Left cardiac atrium (tissue), 4 donors: ENCODE measurements around the gene CAMK2A. TPM values are rescaled to one million over a fixed set of nuclear protein-coding genes. Genes with fewer than 3 reads are reported as not detected.

Source experiments
- ATAC-seq, 2 donors: fragments of 200-7000 bp; cut with Tn5 transposase; one replicate each; pipeline ENCODE4 v1.9.1; 2020; ENCODE audit warnings: mild to moderate bottlenecking in 2 of 2, moderate library complexity in 2 of 2
- DNase-seq: peaks from one replicate; pipeline ENCODE4 v3.0.0-alpha.2; 2020
- intact Hi-C, 2 donors: fragments of 100-400 bp; cut with DNase I; formaldehyde crosslinking; loops; one replicate each; pipeline versions ENCODE4 v1.14.1 to v1.15.1; 2022 to 2023
- total RNA-seq, 2 donors: library from RNA; stranded (reverse); fragmentation: NEBNext Ultra II Directional; extraction: Animal tissue kit (Norgen Biotek cat#: 25700); gene quantifications; one replicate each; pipeline ENCODE4 v1.2.1, GENCODE V29; 2021
- donor health status: DM: no; HTN: yes; CAD: no.
- donor health status: DM: no; HTN: yes; CAD: no; lungs with severe emphysema.
- donor health status: DM: yes; HTN: yes; CAD: no.
- donor health status: Dilated cardiomyopathy.

CAMK2A gene
- total RNA-seq, 2 donors from 2014 or later = 10.8 to 16.3 TPM

GRCh38 chr5:150184006-150184405, 105.6 kb downstream of the CAMK2A start:
- intact Hi-C loops = no loop called here
- ATAC-seq (no peak), DNase-seq (no peak)

GRCh38 chr5:150183436-150183835, 106.1 kb downstream of the CAMK2A start:
- intact Hi-C loops = no loop called here
- DNase-seq (no peak), ATAC-seq (no peak)

- intact Hi-C loops = no loop called here
- DNase-seq (no peak), ATAC-seq (no peak)
These were observed 106.8 kb downstream of the CAMK2A start for GRCh38 chr5:150182774-150183173.

DNA sequence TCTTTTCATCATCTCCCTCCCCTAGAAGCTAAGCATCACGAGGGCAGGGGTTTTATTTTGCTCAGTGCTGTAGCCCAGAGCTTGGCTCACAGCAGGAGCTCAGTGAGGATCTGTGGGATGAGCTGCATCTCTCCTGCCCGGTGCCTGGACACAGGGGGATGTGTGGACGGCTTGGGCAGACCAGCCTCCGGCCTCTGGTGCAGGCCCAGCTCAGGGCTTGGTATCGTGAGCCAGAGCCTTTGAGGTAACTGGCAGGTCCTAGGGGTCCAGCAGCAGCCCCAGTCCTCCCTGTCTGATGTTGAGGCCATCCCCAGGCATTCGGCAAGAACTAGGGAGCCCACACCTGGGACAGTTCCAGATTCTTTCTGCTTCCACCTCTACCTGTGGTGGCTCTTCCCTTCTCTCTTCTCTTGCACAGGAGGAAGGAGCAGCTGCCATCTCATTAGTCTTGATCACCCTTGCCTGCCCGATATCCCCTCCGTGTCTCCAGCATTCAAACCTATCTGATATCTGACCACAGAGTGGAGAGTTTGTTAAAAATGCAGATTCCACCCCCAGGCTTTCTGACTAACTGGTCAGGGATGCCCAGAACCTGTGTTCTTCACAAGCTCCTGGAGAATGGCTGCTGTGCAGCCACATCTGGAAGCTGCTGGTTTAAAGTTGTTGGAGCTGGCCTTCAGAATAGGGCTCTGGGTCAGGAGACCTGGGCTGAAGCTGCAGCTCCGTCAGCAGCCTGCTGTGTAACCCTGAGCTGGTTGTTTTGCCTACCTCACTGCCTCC, 107.6 kb downstream of the CAMK2A start:
- no peak for ATAC-seq
- intact Hi-C loops = no loop called here
- DNase-seq = no peak

- ATAC-seq = peak in 1 of 2 donors; percentile 50
- no peak for DNase-seq
- intact Hi-C loops = no loop called here
These were observed 108.5 kb downstream of the CAMK2A start for GRCh38 chr5:150181027-150181426.

GRCh38 chr5:150180241-150181026, 109.1 kb downstream of the CAMK2A start:
- ATAC-seq (peak; percentile 81 to 84), DNase-seq (peak; percentile 82)
- intact Hi-C loops = no loop called here

GRCh38 chr5:150179019-150179620, 110.5 kb downstream of the CAMK2A start:
- DNase-seq = no peak
- intact Hi-C loops = no loop called here
- ATAC-seq = no peak

DNA sequence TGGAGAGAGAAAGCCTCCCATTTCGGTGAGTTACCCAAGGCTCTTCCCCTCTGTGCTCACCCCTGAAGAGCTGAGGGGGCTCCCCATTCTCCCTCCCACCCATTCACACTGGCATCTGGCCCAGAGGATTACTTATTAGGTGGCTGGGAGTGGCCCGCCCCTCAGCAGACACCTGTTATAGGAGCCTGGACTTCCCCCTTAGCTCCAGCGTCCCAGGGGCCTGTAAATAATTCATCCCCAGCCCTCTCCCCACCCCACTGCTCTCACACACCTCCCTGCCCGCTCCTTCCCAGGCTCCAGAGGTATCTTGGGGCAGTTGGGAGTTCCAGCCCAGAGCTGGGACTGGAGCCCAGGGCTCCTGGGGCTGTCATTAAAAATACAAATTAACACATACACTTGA, 111.3 kb downstream of the CAMK2A start:
- no peak for ATAC-seq
- intact Hi-C loops = no loop called here

DNA sequence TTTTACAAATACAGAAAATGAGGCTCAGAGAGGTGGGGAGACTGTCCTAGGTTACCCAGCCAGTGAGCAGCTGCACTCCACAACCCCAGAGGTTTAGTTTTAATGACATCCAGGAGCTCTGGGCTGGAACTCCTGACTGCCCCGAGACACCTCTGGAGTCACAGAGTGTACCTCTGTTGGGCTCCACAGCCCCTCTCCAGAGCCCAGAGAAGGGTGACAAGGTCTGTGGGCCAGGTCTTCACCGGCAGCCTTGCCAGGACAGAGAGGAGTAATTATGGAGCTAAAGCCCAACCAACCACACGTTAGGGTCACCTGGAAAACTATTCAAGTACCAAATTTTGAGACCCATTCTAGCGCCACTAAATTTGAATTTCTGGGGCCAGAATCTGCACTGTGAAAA, 111.9 kb downstream of the CAMK2A start:
- no peak for DNase-seq
- intact Hi-C loops = no loop called here
- ATAC-seq = no peak

More for the DNA sequence above, 111.3 kb downstream of the CAMK2A start:
- DNase-seq = no peak

- ATAC-seq (peak in 1 of 2 donors; percentile 7), DNase-seq (no peak)
- intact Hi-C loops = no loop called here
These were observed 112.7 kb downstream of the CAMK2A start for GRCh38 chr5:150176745-150177477.

GRCh38 chr5:150175536-150175935, 114.0 kb downstream of the CAMK2A start:
- intact Hi-C loops = no loop called here
- ATAC-seq (no peak), DNase-seq (no peak)

- DNase-seq = no peak
- no peak for ATAC-seq
- intact Hi-C loops = no loop called here
These were observed 114.5 kb downstream of the CAMK2A start for GRCh38 chr5:150175076-150175475.

GRCh38 chr5:150174285-150174684, 115.3 kb downstream of the CAMK2A start:
- DNase-seq (no peak), ATAC-seq (no peak)
- intact Hi-C loops = no loop called here

DNA sequence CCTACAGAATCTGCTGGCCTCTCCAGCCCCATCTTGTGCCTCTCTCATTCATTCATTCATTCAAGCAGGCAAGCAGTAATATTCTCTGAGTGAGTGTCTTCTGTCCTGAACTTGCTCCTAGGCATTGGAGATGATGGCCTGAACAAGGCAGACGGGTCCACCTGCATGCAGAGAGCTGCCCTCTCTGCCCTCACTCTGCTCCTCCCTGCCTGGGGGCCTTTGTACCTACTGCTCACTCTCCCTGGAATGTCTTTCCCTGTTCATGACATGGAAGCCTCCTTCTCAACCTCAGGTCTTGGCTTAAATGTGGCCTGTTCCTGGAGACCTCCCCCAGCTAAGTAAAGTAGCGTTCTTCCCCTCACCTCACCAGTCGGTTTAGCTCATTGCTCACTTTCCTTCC, 116.4 kb downstream of the CAMK2A start:
- intact Hi-C loops = no loop called here
- DNase-seq (no peak), ATAC-seq (no peak)

- DNase-seq (no peak), ATAC-seq (no peak)
- intact Hi-C loops = no loop called here
These were observed 117.0 kb downstream of the CAMK2A start for GRCh38 chr5:150172556-150172955.

- ATAC-seq (no peak), DNase-seq (no peak)
- intact Hi-C loops = no loop called here
These were observed 117.4 kb downstream of the CAMK2A start for GRCh38 chr5:150172145-150172544.
